Measurements from ENCODE around the gene MAVS. TPM values are rescaled to one million over a fixed set of nuclear protein-coding genes. Genes with fewer than 3 reads are reported as not detected.

Gene MAVS
- polyA plus RNA-seq (2012; ENCODE audit: insufficient read depth, insufficient read length), result 8.5 TPM

GRCh38 chr20:3846740-3847428, at the start of gene MAVS:
MAVS (plus strand) TSS chr20:3846834; CDS start chr20:3854625, 7,791 bp downstream.
- peak; percentile 64 for DNase-seq (ENCODE audit: low read depth, low spot score)
- peak within 1 kb of the TSS; percentile 89 for H3K4me3 ChIP-seq (ENCODE audit: low read length)

DNA sequence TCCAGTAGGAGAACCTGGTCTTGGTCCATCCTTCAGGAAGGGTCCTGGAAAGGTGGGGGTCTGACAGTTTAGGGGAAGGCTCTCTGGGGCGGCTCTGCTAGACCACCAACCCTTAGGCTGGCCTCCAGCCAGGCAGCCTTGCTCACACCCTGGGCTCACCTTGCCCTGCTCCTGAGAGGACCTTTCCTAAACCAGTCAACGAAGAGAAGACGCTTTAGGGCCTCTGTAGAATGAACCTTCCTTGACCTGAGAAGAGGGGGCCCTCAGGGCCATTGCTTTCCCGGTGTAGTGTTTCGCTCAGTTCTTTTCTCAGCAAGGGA, 49.4 kb upstream of the MAVS start:
- H3K4me3 ChIP-seq (ENCODE audit: low read length), result peak overlapping the region; percentile 83
- no peak for DNase-seq (ENCODE audit: low read depth, low spot score)

- no peak for DNase-seq (ENCODE audit: low read depth, low spot score)
- peak overlapping the region; percentile 83 for H3K4me3 ChIP-seq (ENCODE audit: low read length)
Observed at GRCh38 chr20:3797592-3798372, 48.9 kb upstream of the MAVS start.

- H3K4me3 ChIP-seq (ENCODE audit: low read length), result no peak overlapping the region
- no peak for DNase-seq (ENCODE audit: low read depth, low spot score)
Observed at GRCh38 chr20:3798373-3798768, 48.3 kb upstream of the MAVS start.

DNA sequence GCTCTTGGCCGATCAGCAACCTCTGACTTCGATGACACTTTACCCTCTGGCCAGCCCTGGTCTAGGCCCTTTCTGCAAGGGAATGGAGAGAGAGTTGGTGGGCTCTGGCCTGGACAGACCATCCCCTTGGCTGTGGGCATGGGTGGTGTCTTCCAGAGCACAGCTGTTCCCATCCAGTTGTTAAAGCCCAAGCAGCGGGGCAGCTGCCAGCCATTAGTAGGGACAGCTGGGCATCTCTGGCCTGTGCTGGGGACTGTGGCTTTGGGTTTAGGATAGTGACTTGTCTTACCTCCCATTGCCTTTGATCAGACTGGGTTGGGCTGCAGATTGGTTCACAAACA, 47.8 kb upstream of the MAVS start:
- peak; percentile 80 for DNase-seq (ENCODE audit: low read depth, low spot score)

GRCh38 chr20:3800256-3800877, 46.3 kb upstream of the MAVS start:
- no peak overlapping the region for H3K4me3 ChIP-seq (ENCODE audit: low read length)
- no peak for DNase-seq (ENCODE audit: low read depth, low spot score)

More for the DNA sequence above, 47.8 kb upstream of the MAVS start:
- H3K4me3 ChIP-seq (ENCODE audit: low read length), result no peak overlapping the region

DNA sequence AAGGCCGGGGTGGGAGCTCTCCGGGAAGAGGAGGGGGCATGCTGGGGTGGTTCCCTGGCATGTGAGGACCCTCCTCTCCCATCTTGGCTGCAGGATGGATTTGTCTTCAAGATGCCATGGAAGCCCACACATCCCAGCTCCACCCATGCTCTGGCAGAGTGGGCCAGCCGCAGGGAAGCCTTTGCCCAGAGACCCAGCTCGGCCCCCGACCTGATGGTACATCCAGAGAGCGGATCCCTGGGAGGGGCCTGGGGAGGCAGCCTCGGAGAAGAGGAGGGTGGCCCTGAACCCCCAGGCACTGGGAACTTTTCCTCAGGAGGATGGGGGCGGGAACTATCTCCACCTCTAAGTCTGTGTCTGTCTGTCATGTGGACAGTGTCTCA, 45.8 kb upstream of the MAVS start:
- no peak overlapping the region for H3K4me3 ChIP-seq (ENCODE audit: low read length)
- no peak for DNase-seq (ENCODE audit: low read depth, low spot score)

DNA sequence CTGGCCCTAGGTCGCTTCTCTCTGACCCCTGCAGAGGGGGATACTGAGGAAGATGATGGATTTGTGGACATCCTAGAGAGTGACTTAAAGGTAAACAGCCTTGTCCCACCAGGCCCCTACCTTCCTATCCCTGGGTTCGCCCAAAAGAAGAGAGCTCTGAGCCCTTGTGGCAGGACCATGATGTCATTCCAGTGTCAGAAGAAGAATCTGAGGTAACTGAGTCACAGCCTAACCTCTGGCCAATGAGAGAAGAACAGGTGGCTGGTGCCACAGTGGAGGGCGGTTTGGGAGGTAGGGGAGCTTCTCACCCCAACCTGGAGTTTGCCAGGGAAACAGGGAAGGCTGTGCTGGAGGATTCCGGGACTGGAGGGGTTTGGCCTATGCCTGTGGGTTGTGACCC, 45.3 kb upstream of the MAVS start:
- no peak overlapping the region for H3K4me3 ChIP-seq (ENCODE audit: low read length)
- no peak for DNase-seq (ENCODE audit: low read depth, low spot score)

DNA sequence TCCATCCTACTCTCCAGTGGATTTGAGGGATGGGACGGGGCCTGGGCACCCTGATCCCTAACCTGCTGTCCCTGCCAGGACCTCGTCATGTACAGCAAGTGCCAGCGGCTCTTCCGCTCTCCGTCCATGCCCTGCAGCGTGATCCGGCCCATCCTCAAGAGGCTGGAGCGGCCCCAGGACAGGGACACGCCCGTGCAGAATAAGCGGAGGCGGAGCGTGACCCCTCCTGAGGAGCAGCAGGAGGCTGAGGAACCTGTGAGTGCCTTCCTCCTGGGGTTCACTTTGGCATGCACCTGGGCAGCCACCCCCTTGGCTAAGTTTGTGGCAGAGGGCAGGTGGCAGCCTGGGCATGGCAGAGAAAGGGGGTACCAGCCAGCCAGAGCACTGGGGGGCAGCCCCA, 44.8 kb upstream of the MAVS start:
- no peak overlapping the region for H3K4me3 ChIP-seq (ENCODE audit: low read length)
- DNase-seq (ENCODE audit: low read depth, low spot score), result no peak

DNA sequence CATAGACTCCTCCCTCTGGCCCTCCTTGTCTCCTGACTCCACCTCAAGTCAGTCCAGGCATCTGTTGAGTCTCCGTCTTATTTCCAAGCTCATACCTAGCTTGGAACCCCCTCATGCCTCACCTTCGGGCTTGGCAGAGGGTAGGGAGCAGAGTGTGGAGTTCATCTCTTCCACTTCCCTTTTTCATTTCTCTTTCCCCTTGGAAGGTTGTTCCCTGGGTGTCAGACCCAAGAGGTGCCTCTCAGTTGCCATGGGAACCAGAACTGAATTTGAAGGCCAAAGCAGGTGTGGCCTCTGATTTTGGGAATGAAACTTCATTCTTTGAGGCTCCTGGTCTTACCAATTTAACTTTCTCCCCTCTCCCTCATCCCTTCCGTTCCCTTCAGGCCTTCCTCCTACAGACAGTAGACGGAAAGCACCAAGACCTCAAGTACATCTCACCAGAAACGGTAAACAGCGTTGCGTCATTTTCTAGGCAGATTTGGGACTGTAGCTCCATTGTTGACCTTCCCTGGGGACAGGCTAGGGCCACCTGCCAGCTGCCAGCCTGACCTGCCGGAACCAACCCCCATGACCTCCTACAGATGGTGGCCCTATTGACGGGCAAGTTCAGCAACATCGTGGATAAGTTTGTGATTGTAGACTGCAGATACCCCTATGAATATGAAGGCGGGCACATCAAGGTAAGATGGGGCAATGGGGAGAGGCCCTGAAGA, 44.0 kb upstream of the MAVS start:
- no peak for DNase-seq (ENCODE audit: low read depth, low spot score)

GRCh38 chr20:3803289-3803688, 43.3 kb upstream of the MAVS start:
- no peak for DNase-seq (ENCODE audit: low read depth, low spot score)
- H3K4me3 ChIP-seq (ENCODE audit: low read length), result no peak overlapping the region

More for the DNA sequence above, 44.0 kb upstream of the MAVS start:
- H3K4me3 ChIP-seq (ENCODE audit: low read length), result no peak overlapping the region

DNA sequence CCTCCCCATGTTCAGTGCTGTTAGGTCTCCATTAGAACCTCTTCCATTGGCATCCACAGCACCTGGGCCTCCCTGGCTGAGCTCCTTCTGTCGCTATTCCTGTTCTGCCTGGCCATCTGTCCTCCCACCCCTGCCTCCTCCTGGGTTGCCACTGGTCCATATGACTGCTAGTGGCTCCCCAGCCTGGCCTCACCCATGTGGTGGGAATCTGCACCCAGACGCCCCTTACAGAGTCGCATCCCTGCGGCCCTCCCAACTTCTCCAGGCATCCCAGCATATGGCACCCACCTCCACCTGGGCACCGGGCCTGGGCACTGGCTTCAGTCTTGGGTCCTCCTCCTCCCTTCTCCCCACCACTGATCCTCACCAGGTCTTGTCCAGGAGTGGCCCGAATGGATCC, 42.8 kb upstream of the MAVS start:
- no peak overlapping the region for H3K4me3 ChIP-seq (ENCODE audit: low read length)
- DNase-seq (ENCODE audit: low read depth, low spot score), result no peak

DNA sequence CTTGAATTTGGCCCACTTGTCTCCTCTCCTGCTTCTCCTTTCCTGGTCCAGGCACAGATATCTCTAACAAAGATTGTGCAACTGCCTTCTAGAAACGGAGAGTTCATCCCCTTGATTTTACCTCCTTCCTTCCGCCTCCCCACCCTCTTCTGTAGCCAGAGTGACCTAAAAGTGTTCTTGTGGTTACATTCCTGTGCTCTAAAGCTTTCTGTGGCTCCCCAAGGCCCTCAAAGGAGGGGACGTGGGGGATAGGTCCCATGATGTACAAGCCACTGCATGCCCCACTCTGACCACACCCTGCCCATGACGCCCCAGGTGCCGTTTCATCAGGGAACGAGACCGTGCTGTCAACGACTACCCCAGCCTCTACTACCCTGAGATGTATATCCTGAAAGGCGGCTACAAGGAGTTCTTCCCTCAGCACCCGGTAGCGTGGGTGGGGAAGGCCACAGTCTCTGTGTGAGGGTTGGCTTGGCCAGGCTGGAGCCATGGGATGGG, 42.3 kb upstream of the MAVS start:
- no peak overlapping the region for H3K4me3 ChIP-seq (ENCODE audit: low read length)
- DNase-seq (ENCODE audit: low read depth, low spot score), result no peak

DNA sequence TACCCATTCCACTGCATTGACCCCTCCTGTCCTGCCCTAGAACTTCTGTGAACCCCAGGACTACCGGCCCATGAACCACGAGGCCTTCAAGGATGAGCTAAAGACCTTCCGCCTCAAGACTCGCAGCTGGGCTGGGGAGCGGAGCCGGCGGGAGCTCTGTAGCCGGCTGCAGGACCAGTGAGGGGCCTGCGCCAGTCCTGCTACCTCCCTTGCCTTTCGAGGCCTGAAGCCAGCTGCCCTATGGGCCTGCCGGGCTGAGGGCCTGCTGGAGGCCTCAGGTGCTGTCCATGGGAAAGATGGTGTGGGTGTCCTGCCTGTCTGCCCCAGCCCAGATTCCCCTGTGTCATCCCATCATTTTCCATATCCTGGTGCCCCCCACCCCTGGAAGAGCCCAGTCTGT, 41.9 kb upstream of the MAVS start:
- DNase-seq (ENCODE audit: low read depth, low spot score), result no peak

DNA sequence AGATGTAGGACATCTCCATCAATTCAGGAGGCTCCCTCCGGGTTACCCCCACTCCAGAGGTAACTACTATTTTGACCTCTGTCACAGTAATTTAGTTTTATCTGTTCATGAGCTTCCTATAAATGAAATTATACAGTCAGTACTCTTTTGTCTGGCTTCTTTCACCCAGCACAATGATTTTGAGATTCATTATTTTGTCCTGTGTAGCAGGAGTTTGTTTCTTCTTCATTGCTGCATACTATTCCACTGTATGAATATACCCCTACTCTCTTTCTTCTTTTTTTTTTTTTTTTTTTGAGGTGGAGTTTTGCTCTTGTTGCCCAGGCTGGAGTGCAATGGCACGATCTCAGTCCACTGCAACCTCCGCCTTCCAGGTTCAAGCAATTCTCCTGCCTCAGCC, 38.1 kb upstream of the MAVS start:
- no peak overlapping the region for H3K4me3 ChIP-seq (ENCODE audit: low read length)
- no peak for DNase-seq (ENCODE audit: low read depth, low spot score)

More for the DNA sequence above, 41.9 kb upstream of the MAVS start:
- H3K4me3 ChIP-seq (ENCODE audit: low read length), result no peak overlapping the region

GRCh38 chr20:3811467-3812258, 35.0 kb upstream of the MAVS start:
- peak; percentile 87 for DNase-seq (ENCODE audit: low read depth, low spot score)
- peak overlapping the region; percentile 36 for H3K4me3 ChIP-seq (ENCODE audit: low read length)

GRCh38 chr20:3812259-3812681, 34.4 kb upstream of the MAVS start:
- no peak for DNase-seq (ENCODE audit: low read depth, low spot score)
- peak overlapping the region; percentile 36; the same call in 1 of the 2 replicates for H3K4me3 ChIP-seq (ENCODE audit: low read length)

DNA sequence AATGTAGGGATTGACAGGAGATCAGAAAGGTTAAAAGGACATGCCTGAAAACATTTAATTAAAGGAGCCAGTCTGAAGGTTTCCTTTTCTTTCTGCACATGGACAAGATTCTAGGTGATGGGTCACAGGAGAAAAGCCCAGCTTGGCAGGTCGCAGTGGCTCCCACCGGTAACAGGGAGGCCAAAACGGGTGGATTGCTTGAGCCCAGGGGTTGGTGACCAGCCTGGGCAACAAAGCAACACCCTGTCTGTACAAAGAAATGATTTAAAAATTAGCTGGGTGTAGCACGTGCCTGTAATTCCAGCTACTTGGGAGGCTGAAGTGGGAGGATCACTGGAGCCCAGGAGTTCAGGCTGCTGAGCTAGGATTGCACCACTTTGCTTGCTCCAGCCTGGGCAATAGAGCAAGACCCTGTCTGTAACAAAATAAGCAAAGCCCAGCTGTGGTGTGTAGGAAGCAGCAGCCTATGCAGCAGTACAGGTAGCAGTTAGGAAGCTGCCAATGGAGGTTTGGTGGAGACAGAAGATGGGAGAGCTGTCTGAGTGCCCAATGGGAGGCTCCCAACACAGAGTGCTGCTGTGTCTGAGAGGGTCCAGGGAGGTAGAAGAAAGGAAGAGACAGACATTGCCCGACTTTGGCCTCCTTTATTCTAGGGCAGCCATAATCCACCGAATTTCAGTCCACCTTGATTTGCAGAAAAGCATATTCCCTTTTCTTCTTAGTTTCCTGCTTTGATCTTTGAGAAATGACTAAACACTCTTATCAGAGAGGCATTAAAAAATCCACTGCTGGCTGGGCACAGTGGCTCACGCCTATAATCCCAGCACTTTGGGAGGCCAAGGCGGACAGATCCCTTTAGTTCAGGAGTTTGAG, 33.4 kb upstream of the MAVS start:
- H3K4me3 ChIP-seq (ENCODE audit: low read length), result no peak overlapping the region
- no peak for DNase-seq (ENCODE audit: low read depth, low spot score)

All from Jurkat, Clone E6-1 (cell line).